SJCRH30 (cell line): ENCODE results near the gene GRN. TPM values are rescaled to one million over a fixed set of nuclear protein-coding genes. Genes with fewer than 3 reads are reported as not detected.
"Not testable (repeated sequence)": the region's sequence is repeated elsewhere in the genome, so short reads cannot be mapped to it uniquely, and the experiment has no call there.

Experiments
- DNase-seq, 2 experiments: peaks; one replicate each; pipeline ENCODE4 v3.0.0-alpha.2; 2015 to 2020
- H3K27ac ChIP-seq: fragments of 250-450 bp; sonication (Bioruptor Pico); 2 replicates; pipeline ENCODE4 v1.5.1; 2020; ENCODE audit warnings: mild to moderate bottlenecking, moderate library complexity
- H3K27me3 ChIP-seq: fragments of 250-450 bp; sonication (Bioruptor Pico); 2 replicates; pipeline ENCODE4 v1.5.1; 2020; ENCODE audit warnings: mild to moderate bottlenecking, moderate library complexity
- H3K36me3 ChIP-seq: fragments of 250-450 bp; sonication (Bioruptor Pico); 2 replicates; pipeline ENCODE4 v1.5.1; 2020; ENCODE audit warnings: mild to moderate bottlenecking, moderate library complexity
- H3K4me1 ChIP-seq: fragments of 250-450 bp; sonication (Bioruptor Pico); 2 replicates; pipeline ENCODE4 v1.5.1; 2020; ENCODE audit warnings: mild to moderate bottlenecking, moderate library complexity
- H3K4me3 ChIP-seq: fragments of 250-450 bp; sonication (Bioruptor Pico); 2 replicates; pipeline ENCODE4 v1.5.1; 2020; ENCODE audit warnings: mild to moderate bottlenecking, moderate library complexity
- H3K9me3 ChIP-seq: fragments of 250-450 bp; sonication (Bioruptor Pico); replicated peaks from 2 replicates; pipeline ENCODE4 v1.5.1; 2020; ENCODE audit warnings: mild to moderate bottlenecking, moderate library complexity
- total RNA-seq: library from RNA; depleted of rRNA; stranded (reverse); fragments of >200 nt; shearing (Covaris generic); gene quantifications from 2 replicates; pipeline ENCODE4 v1.2.3, GENCODE V29; 2014

The GRN gene
- total RNA-seq, 1 experiment from 2014 or later, result 77.2 TPM

GRCh38 chr17:44385287-44386181 lies 40.4 kb downstream of the GRN start:
- no peaks in the 10 kb centered on the region for H3K27me3 ChIP-seq
- no peaks in the 10 kb centered on the region for H3K36me3 ChIP-seq
- H3K27ac ChIP-seq, result no peak overlapping the region; the same call in 1 of the 2 replicates
- no peaks in the 10 kb centered on the region for H3K4me1 ChIP-seq
- no peaks in the 10 kb centered on the region for H3K9me3 ChIP-seq
- H3K4me3 ChIP-seq, result peak overlapping the region; percentile 54
- DNase-seq, result peak; percentile 80 to 83

- Histone ChIP-seq H3K27me3 (no peaks in the 10 kb centered on the region), H3K4me1 (no peaks in the 10 kb centered on the region), H3K4me3 (no peak overlapping the region), H3K9me3 (no peaks in the 10 kb centered on the region), H3K36me3 (no peaks in the 10 kb centered on the region), H3K27ac (no peak overlapping the region)
- DNase-seq, result no peak
Measured at GRCh38 chr17:44386182-44386525, 41.1 kb downstream of the GRN start.

DNA sequence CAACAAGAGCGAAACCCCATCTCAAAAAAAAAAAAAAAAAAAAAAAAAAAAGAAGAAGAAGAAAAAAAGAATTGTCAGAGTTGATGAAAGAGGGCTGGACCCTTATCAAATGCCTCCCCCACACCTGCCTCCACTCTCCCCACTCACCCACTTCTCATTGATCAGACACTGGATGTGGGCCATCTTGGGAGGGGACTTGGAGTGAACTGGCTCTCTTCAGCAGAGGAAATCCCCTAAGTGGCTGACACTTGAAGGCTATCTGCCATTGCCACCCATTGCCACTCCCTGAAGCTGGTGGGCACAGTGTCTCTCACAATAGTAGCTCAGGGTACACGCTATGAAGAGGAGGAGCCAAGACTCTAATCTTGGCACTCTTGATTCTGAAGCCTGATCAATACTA lies 42.7 kb downstream of the GRN start:
- Histone ChIP-seq H3K4me3 (no peak overlapping the region), H3K27ac (no peak overlapping the region), H3K36me3 (no peaks in the 10 kb centered on the region), H3K9me3 (no peaks in the 10 kb centered on the region), H3K4me1 (no peaks in the 10 kb centered on the region), H3K27me3 (no peaks in the 10 kb centered on the region)
- DNase-seq, result no peak

DNA sequence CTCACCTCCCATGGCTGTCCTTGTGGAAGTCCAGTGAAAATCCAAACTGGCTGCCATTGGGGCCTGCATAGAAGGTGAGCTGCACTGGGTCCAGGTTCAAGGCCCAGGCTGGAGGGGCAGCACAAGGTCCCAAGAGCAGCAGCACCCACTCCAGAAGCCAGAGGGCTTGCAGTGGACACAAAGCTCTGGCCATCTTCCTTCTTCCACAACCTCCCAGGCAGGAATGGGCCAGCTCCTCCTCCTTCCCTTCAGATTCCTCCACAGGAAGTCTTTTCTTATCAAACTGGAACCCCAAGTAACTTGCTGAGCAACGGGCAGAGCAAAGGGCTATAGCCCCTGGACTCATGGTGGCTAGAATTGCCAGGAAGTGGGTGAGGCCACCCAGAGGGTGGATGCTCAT lies 44.2 kb downstream of the GRN start, which contains the start of gene ITGA2B:
TSS of gene ITGA2B (minus strand) at position 369 of the 400 bp plus-strand sequence. CDS start at position 193, 176 bp downstream.
- DNase-seq, result no peak
- H3K36me3 ChIP-seq, result no peaks in the 10 kb centered on the region
- no peaks in the 10 kb centered on the region for H3K4me1 ChIP-seq
- H3K27ac ChIP-seq, result no peak within 1 kb of the TSS
- no peak within 1 kb of the TSS for H3K4me3 ChIP-seq
- no peaks in the 10 kb centered on the region for H3K9me3 ChIP-seq
- no peaks in the 10 kb centered on the region for H3K27me3 ChIP-seq

DNA sequence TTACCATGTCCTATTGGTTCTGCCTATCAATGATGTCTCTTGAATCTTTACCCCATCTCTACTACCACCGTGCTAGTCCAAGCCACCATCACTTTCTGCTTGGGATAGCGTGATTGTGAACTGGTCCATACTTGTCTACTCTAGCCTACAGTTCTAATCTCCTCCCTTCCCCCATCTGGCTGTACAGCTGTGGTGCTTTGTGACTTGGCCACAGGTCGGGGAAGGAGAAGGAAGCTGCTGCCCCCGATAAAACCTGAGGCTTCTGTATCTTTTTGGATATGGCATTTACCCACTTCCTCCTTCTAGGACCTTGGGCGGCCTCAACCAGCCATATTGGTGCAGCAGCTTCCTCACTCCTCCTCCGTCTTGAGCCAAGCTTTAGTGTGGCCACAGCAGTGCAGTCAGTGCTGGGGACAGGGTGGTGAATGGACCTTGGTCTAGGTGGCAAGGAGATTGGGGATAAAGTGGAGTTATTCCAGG lies 44.7 kb downstream of the GRN start:
- no peaks in the 10 kb centered on the region for H3K4me1 ChIP-seq
- no peaks in the 10 kb centered on the region for H3K27me3 ChIP-seq
- H3K9me3 ChIP-seq, result no peaks in the 10 kb centered on the region
- no peak overlapping the region for H3K4me3 ChIP-seq
- no peak overlapping the region for H3K27ac ChIP-seq
- H3K36me3 ChIP-seq, result no peaks in the 10 kb centered on the region
- no peak for DNase-seq

- no peaks in the 10 kb centered on the region for H3K27me3 ChIP-seq
- no peaks in the 10 kb centered on the region for H3K36me3 ChIP-seq
- no peaks in the 10 kb centered on the region for H3K4me1 ChIP-seq
- H3K9me3 ChIP-seq, result no peaks in the 10 kb centered on the region
- no peak overlapping the region for H3K27ac ChIP-seq
- no peak overlapping the region for H3K4me3 ChIP-seq
- DNase-seq, result no peak
Measured at GRCh38 chr17:44390250-44390870, 45.3 kb downstream of the GRN start.

DNA sequence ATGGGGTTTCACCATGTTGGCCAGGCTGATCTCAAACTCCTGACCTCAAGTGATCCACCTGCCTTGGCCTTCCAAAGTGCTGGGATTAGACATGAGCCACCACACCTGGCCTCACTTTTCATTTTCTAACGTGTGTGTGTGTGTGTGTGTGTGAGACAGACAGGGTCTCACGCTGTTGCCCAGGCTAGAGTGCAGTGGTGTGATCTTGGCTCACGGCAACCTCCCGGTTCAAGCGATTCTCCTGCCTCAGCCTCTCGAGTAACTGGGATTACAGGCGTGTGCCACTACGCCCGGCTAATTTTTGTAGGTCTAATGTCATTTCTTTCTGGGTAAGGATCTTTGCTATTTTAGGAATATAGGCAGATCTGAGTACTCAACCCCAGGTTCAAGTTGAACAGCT lies 49.0 kb downstream of the GRN start:
- H3K4me3 ChIP-seq, H3K27me3 ChIP-seq, H3K4me1 ChIP-seq, DNase-seq, H3K27ac ChIP-seq, H3K9me3 ChIP-seq: not testable (repeated sequence)
- H3K36me3 ChIP-seq, result peaks cover 11% of the 10 kb centered on the region

DNA sequence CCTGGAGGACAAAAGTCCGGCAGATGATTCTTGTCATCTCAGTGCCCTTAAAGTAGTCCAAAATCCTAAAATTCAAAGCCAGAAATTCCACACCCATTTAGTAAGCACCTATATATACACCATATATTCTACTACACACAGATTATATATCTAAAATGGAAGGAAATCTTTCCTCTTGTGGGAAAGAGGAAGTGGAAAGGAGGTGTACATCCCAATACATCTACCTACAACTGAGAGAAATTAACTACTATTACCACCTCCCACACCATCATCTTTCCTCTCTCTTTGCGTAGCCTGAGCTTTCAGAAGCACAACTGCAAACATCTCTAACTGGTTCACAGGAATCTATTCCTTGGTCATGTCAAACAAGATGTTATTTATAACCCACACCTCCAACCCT lies 49.7 kb downstream of the GRN start:
- H3K36me3 ChIP-seq, result peaks cover 18% of the 10 kb centered on the region
- no peaks in the 10 kb centered on the region for H3K27me3 ChIP-seq
- H3K9me3 ChIP-seq, result no peaks in the 10 kb centered on the region
- no peak overlapping the region for H3K27ac ChIP-seq
- H3K4me3 ChIP-seq, result no peak overlapping the region
- no peak for DNase-seq
- no peaks in the 10 kb centered on the region for H3K4me1 ChIP-seq

- Histone ChIP-seq H3K4me3 (no peak overlapping the region), H3K4me1 (no peaks in the 10 kb centered on the region), H3K36me3 (peaks cover 38% of the 10 kb centered on the region), H3K27me3 (no peaks in the 10 kb centered on the region), H3K9me3 (no peaks in the 10 kb centered on the region), H3K27ac (no peak overlapping the region)
- no peak for DNase-seq
Measured at GRCh38 chr17:44396946-44397345, 51.8 kb downstream of the GRN start.

- no peaks in the 10 kb centered on the region for H3K4me1 ChIP-seq
- no peaks in the 10 kb centered on the region for H3K9me3 ChIP-seq
- no peaks in the 10 kb centered on the region for H3K27me3 ChIP-seq
- no peak overlapping the region for H3K27ac ChIP-seq
- H3K36me3 ChIP-seq, result peaks cover 43% of the 10 kb centered on the region
- no peak for DNase-seq
- no peak overlapping the region for H3K4me3 ChIP-seq
Measured at GRCh38 chr17:44397479-44398440, 52.7 kb downstream of the GRN start.

GRCh38 chr17:44398692-44399691 lies 53.9 kb downstream of the GRN start:
- Histone ChIP-seq H3K9me3 (no peaks in the 10 kb centered on the region), H3K27ac (no peak overlapping the region), H3K4me3 (no peak overlapping the region), H3K4me1 (no peaks in the 10 kb centered on the region), H3K27me3 (no peaks in the 10 kb centered on the region), H3K36me3 (peaks cover 55% of the 10 kb centered on the region)
- DNase-seq, result no peak

DNA sequence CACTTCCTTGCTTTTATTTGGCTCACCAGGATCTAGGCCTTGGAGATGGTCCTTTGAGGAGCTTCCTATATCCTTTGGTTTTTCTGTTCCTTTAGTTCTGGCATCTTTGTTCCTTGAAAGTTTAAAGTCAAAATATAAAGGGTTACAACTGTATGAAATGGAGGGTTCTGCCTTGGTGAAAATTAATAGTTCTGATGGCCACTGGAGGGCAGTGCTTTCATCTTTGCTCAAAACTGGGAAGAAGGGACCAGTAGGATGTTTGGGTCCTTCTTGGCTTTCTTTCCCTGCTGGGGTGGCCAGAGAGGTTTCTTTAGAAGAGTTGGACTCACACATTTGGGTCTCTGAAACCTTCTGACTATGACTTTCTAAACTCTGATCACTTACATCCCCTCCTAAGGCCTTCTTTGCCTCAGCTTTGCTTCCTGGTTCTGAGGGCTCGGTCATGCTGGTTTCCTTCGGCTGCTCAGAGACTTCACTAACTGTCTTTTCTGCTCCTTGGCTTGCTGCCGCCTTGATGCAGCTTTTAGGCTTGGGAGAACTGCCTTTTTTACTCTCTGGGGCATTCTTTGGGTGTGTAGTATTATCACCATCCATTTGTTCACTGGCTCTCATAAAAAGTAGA lies 55.2 kb downstream of the GRN start:
- peak in 1 of 2 experiments; percentile 39 for DNase-seq
- H3K27ac ChIP-seq, result no peak overlapping the region
- H3K36me3 ChIP-seq, result peaks cover 63% of the 10 kb centered on the region
- no peak overlapping the region for H3K4me3 ChIP-seq
- no peaks in the 10 kb centered on the region for H3K9me3 ChIP-seq
- no peaks in the 10 kb centered on the region for H3K27me3 ChIP-seq
- H3K4me1 ChIP-seq, result no peaks in the 10 kb centered on the region
